Coronary artery (tissue), 2 donors: ENCODE data around the gene MLN.

Experiments
- DNase-seq: peaks from one replicate; pipeline ENCODE4 v3.0.0-alpha.2; 2017; ENCODE audit warnings: low spot score
- H3K27ac ChIP-seq, 2 donors: fragments of 200-600 bp; sonication (generic); one replicate each; pipeline ENCODE4 v1.5.1; 2016 to 2019
- H3K4me3 ChIP-seq: fragments of 200-600 bp; sonication (generic); 2 replicates; pipeline ENCODE4 v1.5.1; 2016; ENCODE audit warnings: mild to moderate bottlenecking, moderate library complexity
- CTCF ChIP-seq: fragments of 200-600 bp; sonication (generic); IDR thresholded peaks from one replicate; pipeline ENCODE4 v1.5.1; 2019; ENCODE audit warnings: antibody characterized with exemption

MLN gene

GRCh38 chr6:33802186-33802958, 1.4 kb downstream of the MLN start:
- H3K27ac ChIP-seq: no peak overlapping the region
- DNase-seq: no peak
- no peak overlapping the region for H3K4me3 ChIP-seq
- TF ChIP-seq CTCF: no peak

- no peak for TF ChIP-seq CTCF
- DNase-seq: no peak
- H3K4me3 ChIP-seq: no peak overlapping the region
- H3K27ac ChIP-seq: no peak overlapping the region
Measured at GRCh38 chr6:33801611-33802010, 2.2 kb downstream of the MLN start.

- H3K4me3 ChIP-seq: no peak overlapping the region
- DNase-seq: no peak
- no peak for TF ChIP-seq CTCF
- H3K27ac ChIP-seq: no peak overlapping the region
Measured at GRCh38 chr6:33800248-33800969, 3.4 kb downstream of the MLN start.

GRCh38 chr6:33799454-33800113, 4.2 kb downstream of the MLN start:
- DNase-seq: no peak
- TF ChIP-seq CTCF: no peak

GRCh38 chr6:33798343-33798848, 5.4 kb downstream of the MLN start:
- no peak for DNase-seq
- no peak overlapping the region for H3K4me3 ChIP-seq
- no peak for TF ChIP-seq CTCF
- no peak overlapping the region for H3K27ac ChIP-seq

More at GRCh38 chr6:33799454-33800113, 4.2 kb downstream of the MLN start:
- no peak overlapping the region for H3K4me3 ChIP-seq
- no peak overlapping the region for H3K27ac ChIP-seq

GRCh38 chr6:33797626-33798342, 6.0 kb downstream of the MLN start:
- Histone ChIP-seq H3K27ac (no peak overlapping the region), H3K4me3 (no peak overlapping the region)
- no peak for TF ChIP-seq CTCF
- DNase-seq: no peak
